Gastrocnemius medialis (tissue), 4 donors: ENCODE data around the gene SH3PXD2B.

ENCODE experiments used
- POLR2A ChIP-seq, 2 donors: fragments of 450-650 bp; IDR thresholded peaks; one replicate each; pipeline ENCODE4 v1.6.1; 2017; ENCODE audit warnings: antibody characterized with exemption in 2 of 2, mild to moderate bottlenecking in 2 of 2, moderate library complexity in 2 of 2
- TF ChIP-seq, protein P1 (sequence below), 5 experiments: fragments of 450-650 bp in 3 of 5; fragments of 200-600 bp in 2 of 5; sonication (generic) in 2 of 5; IDR thresholded peaks in 4 of 5; conservative IDR thresholded peaks in 1 of 5; 1 replicate in 4 of 5; 2 replicates in 1 of 5; pipeline ENCODE4 v1.5.1; 2016 to 2019; ENCODE audit warnings: antibody characterized with exemption in 5 of 5, mild to moderate bottlenecking in 3 of 5, moderate library complexity in 3 of 5

DNA sequence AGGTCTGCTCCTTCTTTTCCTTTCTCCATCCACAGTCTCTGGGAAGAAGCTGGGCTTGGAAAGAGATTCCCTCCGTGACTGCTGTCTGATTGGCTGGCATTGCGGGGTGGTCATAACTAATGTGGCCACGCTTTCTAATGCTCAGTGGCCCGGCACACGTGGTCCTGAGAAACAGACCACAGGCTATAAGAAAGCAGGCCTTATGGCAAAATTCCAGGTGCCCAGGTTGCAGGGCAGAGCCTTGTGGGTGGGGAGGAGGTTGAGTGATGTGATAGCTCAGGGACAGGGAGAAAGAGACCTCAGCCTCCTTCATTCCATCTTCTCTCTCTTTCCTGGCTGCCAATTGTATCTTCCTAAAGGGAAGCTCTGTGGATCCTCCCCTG, 5.4 kb upstream of the SH3PXD2B start:
- TF ChIP-seq, protein P1, sequence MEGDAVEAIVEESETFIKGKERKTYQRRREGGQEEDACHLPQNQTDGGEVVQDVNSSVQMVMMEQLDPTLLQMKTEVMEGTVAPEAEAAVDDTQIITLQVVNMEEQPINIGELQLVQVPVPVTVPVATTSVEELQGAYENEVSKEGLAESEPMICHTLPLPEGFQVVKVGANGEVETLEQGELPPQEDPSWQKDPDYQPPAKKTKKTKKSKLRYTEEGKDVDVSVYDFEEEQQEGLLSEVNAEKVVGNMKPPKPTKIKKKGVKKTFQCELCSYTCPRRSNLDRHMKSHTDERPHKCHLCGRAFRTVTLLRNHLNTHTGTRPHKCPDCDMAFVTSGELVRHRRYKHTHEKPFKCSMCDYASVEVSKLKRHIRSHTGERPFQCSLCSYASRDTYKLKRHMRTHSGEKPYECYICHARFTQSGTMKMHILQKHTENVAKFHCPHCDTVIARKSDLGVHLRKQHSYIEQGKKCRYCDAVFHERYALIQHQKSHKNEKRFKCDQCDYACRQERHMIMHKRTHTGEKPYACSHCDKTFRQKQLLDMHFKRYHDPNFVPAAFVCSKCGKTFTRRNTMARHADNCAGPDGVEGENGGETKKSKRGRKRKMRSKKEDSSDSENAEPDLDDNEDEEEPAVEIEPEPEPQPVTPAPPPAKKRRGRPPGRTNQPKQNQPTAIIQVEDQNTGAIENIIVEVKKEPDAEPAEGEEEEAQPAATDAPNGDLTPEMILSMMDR (IDR thresholded peaks at IDR 0.05 in 4 of 5, conservative IDR thresholded peaks at IDR 0.05 in 1 of 5): no peak
- no peak for TF ChIP-seq POLR2A (IDR thresholded peaks at IDR 0.05)
